Subcutaneous adipose tissue (tissue), 4 donors: Measurements from ENCODE around the gene TRIM44. TPM values are rescaled to one million over a fixed set of nuclear protein-coding genes. Genes with fewer than 3 reads are reported as not detected.

Experiments used
- CTCF ChIP-seq: fragments of 450-650 bp; IDR thresholded peaks from one replicate; pipeline ENCODE4 v1.5.1; 2016; ENCODE audit warnings: low read depth, mild to moderate bottlenecking, control low read depth, antibody characterized with exemption, moderate library complexity
- total RNA-seq, 4 donors: library from RNA; depleted of rRNA; stranded (reverse); fragments of >200 nt; gene quantifications; one replicate each; pipeline ENCODE4 v1.1.0, GENCODE V29; 2016

TRIM44 gene
- total RNA-seq, 4 donors from 2014 or later: 32.6 to 70.9 (median 40.0) TPM

- no peak for TF ChIP-seq CTCF
Observed at GRCh38 chr11:35750981-35751663, 88.5 kb downstream of the TRIM44 start.

GRCh38 chr11:35751664-35752061 lies 89.1 kb downstream of the TRIM44 start:
- no peak for TF ChIP-seq CTCF

GRCh38 chr11:35752115-35752514 lies 89.5 kb downstream of the TRIM44 start:
- TF ChIP-seq CTCF: no peak

DNA sequence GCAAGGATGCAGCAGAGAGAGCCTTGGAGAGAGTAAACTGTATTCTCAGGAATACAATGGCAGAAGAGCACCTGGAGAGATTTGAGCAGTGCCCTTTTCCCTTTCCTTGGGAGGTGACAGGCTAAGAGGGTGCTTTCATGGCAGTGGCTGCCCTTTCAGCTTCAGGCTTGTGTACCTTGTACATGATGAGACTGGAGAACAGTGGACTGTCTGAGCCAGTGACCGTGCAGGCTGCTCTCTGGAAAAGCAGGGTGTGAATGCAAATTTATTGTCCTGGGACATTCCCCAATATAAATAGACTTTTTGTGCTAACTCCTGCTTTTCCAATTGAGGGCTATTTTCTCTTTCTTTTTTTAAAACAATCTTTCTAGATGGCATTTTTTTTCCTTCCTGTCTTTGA lies 99.3 kb downstream of the TRIM44 start:
- no peak for TF ChIP-seq CTCF

- no peak for TF ChIP-seq CTCF
Observed at GRCh38 chr11:35763301-35763700, 100.7 kb downstream of the TRIM44 start.

- no peak for TF ChIP-seq CTCF
Observed at GRCh38 chr11:35763765-35764164, 101.2 kb downstream of the TRIM44 start.

GRCh38 chr11:35764417-35764816 lies 101.8 kb downstream of the TRIM44 start:
- no peak for TF ChIP-seq CTCF
